ENCODE data around the gene THOP1.

The THOP1 gene

GRCh38 chr19:2837430-2837829 lies 52.1 kb downstream of the THOP1 start:
- Histone ChIP-seq H3K4me2 (ENCODE audit: low read length) (no peak overlapping the region), H3K9me3 (ENCODE audit: low read length) (peaks cover 31% of the 10 kb centered on the region), H3F3A (ENCODE audit: insufficient read depth, low read length) (no peaks in the 10 kb centered on the region), H3K4me1 (ENCODE audit: insufficient read depth, low read length, severe bottlenecking) (peaks cover 6% of the 10 kb centered on the region), H3K79me2 (ENCODE audit: insufficient read depth, low read length) (no peaks in the 10 kb centered on the region), H4K20me1 (ENCODE audit: insufficient read depth, low read length) (no peaks in the 10 kb centered on the region), H3K27ac (ENCODE audit: low read depth, low read length, poor library complexity, severe bottlenecking) (no peak overlapping the region), H3K9me2 (ENCODE audit: low read depth, low read length) (no peaks in the 10 kb centered on the region), H3K36me3 (ENCODE audit: insufficient read depth, low read length) (no peaks in the 10 kb centered on the region), H3K4me3 (ENCODE audit: low read depth, low read length, poor library complexity, severe bottlenecking) (no peak overlapping the region), H3K27me3 (ENCODE audit: insufficient read depth, low read length) (no peaks in the 10 kb centered on the region), H2AFZ (ENCODE audit: low read length) (no peak overlapping the region), H3K9ac (ENCODE audit: low read length) (no peak overlapping the region)
- TF ChIP-seq CTCF (IDR thresholded peaks at IDR 0.05; ENCODE audit: low read length) (no peak), EZH2 (IDR thresholded peaks at IDR 0.05; ENCODE audit: borderline replicate concordance, low read length) (no peak)

- Histone ChIP-seq H3K4me1 (ENCODE audit: insufficient read depth, low read length, severe bottlenecking) (peaks cover 6% of the 10 kb centered on the region), H3K27ac (ENCODE audit: low read depth, low read length, poor library complexity, severe bottlenecking) (no peak within 1 kb of the TSS), H4K20me1 (ENCODE audit: insufficient read depth, low read length) (no peaks in the 10 kb centered on the region), H3K9me3 (ENCODE audit: low read length) (peaks cover 10% of the 10 kb centered on the region; the same call in 1 of the 2 replicates), H3F3A (ENCODE audit: insufficient read depth, low read length) (no peaks in the 10 kb centered on the region), H3K4me2 (ENCODE audit: low read length) (peak within 1 kb of the TSS; percentile 71), H3K27me3 (ENCODE audit: insufficient read depth, low read length) (no peaks in the 10 kb centered on the region; the same call in 1 of the 2 replicates), H3K9me2 (ENCODE audit: low read depth, low read length) (no peaks in the 10 kb centered on the region), H3K36me3 (ENCODE audit: insufficient read depth, low read length) (no peaks in the 10 kb centered on the region; the same call in 1 of the 2 replicates), H3K4me3 (ENCODE audit: low read depth, low read length, poor library complexity, severe bottlenecking) (peak within 1 kb of the TSS; percentile 67), H2AFZ (ENCODE audit: low read length) (peak within 1 kb of the TSS; percentile 4; the same call in 1 of the 2 replicates), H3K9ac (ENCODE audit: low read length) (peak within 1 kb of the TSS; percentile 62), H3K79me2 (ENCODE audit: insufficient read depth, low read length) (no peaks in the 10 kb centered on the region)
- TF ChIP-seq EZH2 (IDR thresholded peaks at IDR 0.05; ENCODE audit: borderline replicate concordance, low read length) (no peak), CTCF (IDR thresholded peaks at IDR 0.05; ENCODE audit: low read length) (peak; percentile 40; the same call in 1 of the 2 replicates)
Measured at GRCh38 chr19:2840794-2841791, 55.8 kb downstream of the THOP1 start, which contains the start of gene ZNF555. Gene ZNF555, plus strand, starts transcription at chr19:2841475. Its CDS starts 98 bp downstream, at chr19:2841573.

GRCh38 chr19:2841855-2842574 lies 56.7 kb downstream of the THOP1 start:
- peak overlapping the region; percentile 67 for H3K4me3 ChIP-seq (ENCODE audit: low read depth, low read length, poor library complexity, severe bottlenecking)
- H3K27me3 ChIP-seq (ENCODE audit: insufficient read depth, low read length), result no peaks in the 10 kb centered on the region; the same call in 1 of the 2 replicates
- H4K20me1 ChIP-seq (ENCODE audit: insufficient read depth, low read length), result no peaks in the 10 kb centered on the region
- H3F3A ChIP-seq (ENCODE audit: insufficient read depth, low read length), result no peaks in the 10 kb centered on the region
- no peaks in the 10 kb centered on the region for H3K79me2 ChIP-seq (ENCODE audit: insufficient read depth, low read length)
- H3K9me2 ChIP-seq (ENCODE audit: low read depth, low read length), result no peaks in the 10 kb centered on the region
- 0 out of 2 replicates have a peak, but pooled peaks cover 3% of the 10 kb centered on the region for H3K9me3 ChIP-seq (ENCODE audit: low read length)
- H3K27ac ChIP-seq (ENCODE audit: low read depth, low read length, poor library complexity, severe bottlenecking), result no peak overlapping the region
- H3K4me1 ChIP-seq (ENCODE audit: insufficient read depth, low read length, severe bottlenecking), result peaks cover 6% of the 10 kb centered on the region
- H3K4me2 ChIP-seq (ENCODE audit: low read length), result peak overlapping the region; percentile 67
- peak overlapping the region; percentile 58; the same call in 1 of the 2 replicates for H3K9ac ChIP-seq (ENCODE audit: low read length)
- no peak overlapping the region for H2AFZ ChIP-seq (ENCODE audit: low read length)
- no peak for TF ChIP-seq EZH2 (IDR thresholded peaks at IDR 0.05; ENCODE audit: borderline replicate concordance, low read length)
- no peak for TF ChIP-seq CTCF (IDR thresholded peaks at IDR 0.05; ENCODE audit: low read length)
- no peaks in the 10 kb centered on the region; the same call in 1 of the 2 replicates for H3K36me3 ChIP-seq (ENCODE audit: insufficient read depth, low read length)
